ENCODE measurements around the gene C7orf57. TPM values are rescaled to one million over a fixed set of nuclear protein-coding genes. Genes with fewer than 3 reads are reported as not detected.

C7orf57 gene
- total and polyA plus RNA-seq, 10 of the 15 experiments (the other 5 are each of a cell fraction or from before 2014, with no cell fraction given), result 0.04 to 0.21 (median 0.10) TPM; not detected in 5

DNA sequence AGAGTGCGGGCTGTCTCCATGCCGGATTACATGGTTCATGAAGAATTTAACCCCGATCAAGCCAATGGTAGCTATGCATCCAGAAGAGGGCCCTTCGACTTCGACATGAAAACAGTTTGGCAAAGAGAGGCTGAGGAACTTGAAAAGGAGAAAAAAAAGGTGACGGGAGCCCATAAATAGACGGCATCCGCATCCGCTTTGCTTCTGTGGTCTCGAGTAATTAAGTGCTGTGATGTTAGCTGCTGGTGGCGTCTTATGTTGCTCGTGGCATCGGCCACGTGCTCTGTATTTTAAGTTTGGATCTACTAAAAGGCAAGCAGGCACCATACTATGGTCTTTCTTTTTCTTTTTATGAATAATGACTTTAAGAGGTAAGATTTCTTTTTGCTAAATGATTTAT is 11.1 kb downstream of the C7orf57 start (continued):
- TF ChIP-seq, protein P1, sequence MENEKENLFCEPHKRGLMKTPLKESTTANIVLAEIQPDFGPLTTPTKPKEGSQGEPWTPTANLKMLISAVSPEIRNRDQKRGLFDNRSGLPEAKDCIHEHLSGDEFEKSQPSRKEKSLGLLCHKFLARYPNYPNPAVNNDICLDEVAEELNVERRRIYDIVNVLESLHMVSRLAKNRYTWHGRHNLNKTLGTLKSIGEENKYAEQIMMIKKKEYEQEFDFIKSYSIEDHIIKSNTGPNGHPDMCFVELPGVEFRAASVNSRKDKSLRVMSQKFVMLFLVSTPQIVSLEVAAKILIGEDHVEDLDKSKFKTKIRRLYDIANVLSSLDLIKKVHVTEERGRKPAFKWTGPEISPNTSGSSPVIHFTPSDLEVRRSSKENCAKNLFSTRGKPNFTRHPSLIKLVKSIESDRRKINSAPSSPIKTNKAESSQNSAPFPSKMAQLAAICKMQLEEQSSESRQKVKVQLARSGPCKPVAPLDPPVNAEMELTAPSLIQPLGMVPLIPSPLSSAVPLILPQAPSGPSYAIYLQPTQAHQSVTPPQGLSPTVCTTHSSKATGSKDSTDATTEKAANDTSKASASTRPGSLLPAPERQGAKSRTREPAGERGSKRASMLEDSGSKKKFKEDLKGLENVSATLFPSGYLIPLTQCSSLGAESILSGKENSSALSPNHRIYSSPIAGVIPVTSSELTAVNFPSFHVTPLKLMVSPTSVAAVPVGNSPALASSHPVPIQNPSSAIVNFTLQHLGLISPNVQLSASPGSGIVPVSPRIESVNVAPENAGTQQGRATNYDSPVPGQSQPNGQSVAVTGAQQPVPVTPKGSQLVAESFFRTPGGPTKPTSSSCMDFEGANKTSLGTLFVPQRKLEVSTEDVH (IDR thresholded peaks at IDR 0.05; ENCODE audit: low read depth, partially characterized antibody), result no peak

DNA sequence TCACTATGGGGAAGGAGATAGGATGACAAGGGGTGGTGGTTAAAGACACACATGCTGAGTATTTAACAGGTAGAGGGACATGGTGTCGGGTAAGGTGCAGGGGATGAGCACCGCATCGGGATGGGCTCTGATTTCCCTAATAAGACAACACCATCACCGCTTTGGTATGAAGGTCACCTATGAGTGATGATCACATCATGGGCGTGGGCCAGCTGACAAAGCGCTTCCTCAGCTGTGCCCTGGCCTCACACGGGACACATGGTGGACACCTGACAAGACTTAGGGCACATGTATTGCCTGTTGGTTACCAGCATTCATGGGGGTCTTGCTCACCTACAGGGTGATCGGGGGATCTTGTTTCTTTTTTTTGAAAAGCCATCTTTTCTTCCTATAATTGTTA is 12.8 kb downstream of the C7orf57 start:
- peaks cover 0 to 1% of the 10 kb centered on the region in 2 experiments; a peak in 1 of 4 replicates for H3K27me3 ChIP-seq (replicated peaks in 1 of 2; ENCODE audit: control insufficient read depth in 2 of 2, insufficient read depth in 2 of 2, low read length in 1 of 2)
- CTCF ChIA-PET, result interaction anchor here (1.2 kb wide), 1 partner anchor 103 kb away, joined by 3 read pairs; no protein-coding TSS in a partner anchor
- no TSS peak for BruUV-seq (replicated peaks)
- WGBS (ENCODE audit: insufficient coverage, insufficient replicate concordance, low lambda C conversion rate, missing lambda C conversion rate), result 82% methylated on average over 8 of the region's 8 CpGs
- H3K4me1 ChIP-seq (ENCODE audit: control insufficient read depth, insufficient read depth, low read length), result no peaks in the 10 kb centered on the region
- ATAC-seq (no peak), DNase-seq (ENCODE audit: low read depth, low spot score) (no peak), FAIRE-seq (no peak)
- H3K27ac ChIP-seq (ENCODE audit: control insufficient read depth, insufficient read depth), result no peak overlapping the region
- no peak overlapping the region for H3K9ac ChIP-seq (ENCODE audit: control insufficient read depth, insufficient read depth, low read length)
- H3K79me2 ChIP-seq (ENCODE audit: control insufficient read depth, insufficient read depth, low read length), result no peaks in the 10 kb centered on the region
- in situ Hi-C loops (cut with MboI) (no loop called here), intact Hi-C loops (cut with micrococcal nuclease; ENCODE audit: unreplicated experiment) (no loop called here)
- H3K9me3 ChIP-seq (replicated peaks; ENCODE audit: control insufficient read depth, insufficient read depth, low read length), result no peaks in the 10 kb centered on the region
- H2AFZ ChIP-seq (ENCODE audit: control insufficient read depth, low read depth, low read length), result no peak overlapping the region
- no peak overlapping the region for H3K4me2 ChIP-seq (ENCODE audit: control insufficient read depth, insufficient read depth)
- POLR2A ChIA-PET, result no interaction called here
- SMC1A ChIA-PET (ENCODE audit: uncharacterized antibody, unreplicated experiment), result interaction anchor here (0.6 kb wide), 1 partner anchor 206 kb away, joined by 3 read pairs; no protein-coding TSS in a partner anchor
- RAD21 ChIA-PET (ENCODE audit: unreplicated experiment), result no interaction called here
- TF ChIP-seq, protein P2, sequence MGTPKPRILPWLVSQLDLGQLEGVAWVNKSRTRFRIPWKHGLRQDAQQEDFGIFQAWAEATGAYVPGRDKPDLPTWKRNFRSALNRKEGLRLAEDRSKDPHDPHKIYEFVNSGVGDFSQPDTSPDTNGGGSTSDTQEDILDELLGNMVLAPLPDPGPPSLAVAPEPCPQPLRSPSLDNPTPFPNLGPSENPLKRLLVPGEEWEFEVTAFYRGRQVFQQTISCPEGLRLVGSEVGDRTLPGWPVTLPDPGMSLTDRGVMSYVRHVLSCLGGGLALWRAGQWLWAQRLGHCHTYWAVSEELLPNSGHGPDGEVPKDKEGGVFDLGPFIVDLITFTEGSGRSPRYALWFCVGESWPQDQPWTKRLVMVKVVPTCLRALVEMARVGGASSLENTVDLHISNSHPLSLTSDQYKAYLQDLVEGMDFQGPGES (IDR thresholded peaks at IDR 0.05), result no peak
- TF ChIP-seq, protein P3, sequence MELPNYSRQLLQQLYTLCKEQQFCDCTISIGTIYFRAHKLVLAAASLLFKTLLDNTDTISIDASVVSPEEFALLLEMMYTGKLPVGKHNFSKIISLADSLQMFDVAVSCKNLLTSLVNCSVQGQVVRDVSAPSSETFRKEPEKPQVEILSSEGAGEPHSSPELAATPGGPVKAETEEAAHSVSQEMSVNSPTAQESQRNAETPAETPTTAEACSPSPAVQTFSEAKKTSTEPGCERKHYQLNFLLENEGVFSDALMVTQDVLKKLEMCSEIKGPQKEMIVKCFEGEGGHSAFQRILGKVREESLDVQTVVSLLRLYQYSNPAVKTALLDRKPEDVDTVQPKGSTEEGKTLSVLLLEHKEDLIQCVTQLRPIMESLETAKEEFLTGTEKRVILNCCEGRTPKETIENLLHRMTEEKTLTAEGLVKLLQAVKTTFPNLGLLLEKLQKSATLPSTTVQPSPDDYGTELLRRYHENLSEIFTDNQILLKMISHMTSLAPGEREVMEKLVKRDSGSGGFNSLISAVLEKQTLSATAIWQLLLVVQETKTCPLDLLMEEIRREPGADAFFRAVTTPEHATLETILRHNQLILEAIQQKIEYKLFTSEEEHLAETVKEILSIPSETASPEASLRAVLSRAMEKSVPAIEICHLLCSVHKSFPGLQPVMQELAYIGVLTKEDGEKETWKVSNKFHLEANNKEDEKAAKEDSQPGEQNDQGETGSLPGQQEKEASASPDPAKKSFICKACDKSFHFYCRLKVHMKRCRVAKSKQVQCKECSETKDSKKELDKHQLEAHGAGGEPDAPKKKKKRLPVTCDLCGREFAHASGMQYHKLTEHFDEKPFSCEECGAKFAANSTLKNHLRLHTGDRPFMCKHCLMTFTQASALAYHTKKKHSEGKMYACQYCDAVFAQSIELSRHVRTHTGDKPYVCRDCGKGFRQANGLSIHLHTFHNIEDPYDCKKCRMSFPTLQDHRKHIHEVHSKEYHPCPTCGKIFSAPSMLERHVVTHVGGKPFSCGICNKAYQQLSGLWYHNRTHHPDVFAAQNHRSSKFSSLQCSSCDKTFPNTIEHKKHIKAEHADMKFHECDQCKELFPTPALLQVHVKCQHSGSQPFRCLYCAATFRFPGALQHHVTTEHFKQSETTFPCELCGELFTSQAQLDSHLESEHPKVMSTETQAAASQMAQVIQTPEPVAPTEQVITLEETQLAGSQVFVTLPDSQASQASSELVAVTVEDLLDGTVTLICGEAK (IDR thresholded peaks at IDR 0.05; ENCODE audit: borderline replicate concordance), result no peak
- TF ChIP-seq NRF1 (conservative IDR thresholded peaks at IDR 0.05; ENCODE audit: low read depth, low read length), result no peak
- H3K36me3 ChIP-seq (ENCODE audit: control insufficient read depth in 2 of 2, insufficient read depth in 2 of 2, low read length in 1 of 2), result no peaks in the 10 kb centered on the region
- H3K4me3 ChIP-seq, result no peak overlapping the region
- H4K20me1 ChIP-seq (ENCODE audit: control insufficient read depth, insufficient read depth), result no peaks in the 10 kb centered on the region
